IPS-18c (cell line): ENCODE results near the gene MAK.
"Not testable (repeated sequence)": the region's sequence is repeated elsewhere in the genome, so short reads cannot be mapped to it uniquely, and the experiment has no call there.

Experiments
- H3K4me3 ChIP-seq: 2 replicates; pipeline ENCODE4 v1.7.0; 2013; ENCODE audit warnings: low read depth, mild to moderate bottlenecking, low read length, moderate library complexity; ENCODE audit not compliant: insufficient read depth
- H3K9me3 ChIP-seq: one replicate; pipeline ENCODE4 v1.6.1; 2013; ENCODE audit warnings: mild to moderate bottlenecking, low read length, moderate library complexity; ENCODE audit not compliant: control insufficient read depth, insufficient read depth

The MAK gene, protein sequence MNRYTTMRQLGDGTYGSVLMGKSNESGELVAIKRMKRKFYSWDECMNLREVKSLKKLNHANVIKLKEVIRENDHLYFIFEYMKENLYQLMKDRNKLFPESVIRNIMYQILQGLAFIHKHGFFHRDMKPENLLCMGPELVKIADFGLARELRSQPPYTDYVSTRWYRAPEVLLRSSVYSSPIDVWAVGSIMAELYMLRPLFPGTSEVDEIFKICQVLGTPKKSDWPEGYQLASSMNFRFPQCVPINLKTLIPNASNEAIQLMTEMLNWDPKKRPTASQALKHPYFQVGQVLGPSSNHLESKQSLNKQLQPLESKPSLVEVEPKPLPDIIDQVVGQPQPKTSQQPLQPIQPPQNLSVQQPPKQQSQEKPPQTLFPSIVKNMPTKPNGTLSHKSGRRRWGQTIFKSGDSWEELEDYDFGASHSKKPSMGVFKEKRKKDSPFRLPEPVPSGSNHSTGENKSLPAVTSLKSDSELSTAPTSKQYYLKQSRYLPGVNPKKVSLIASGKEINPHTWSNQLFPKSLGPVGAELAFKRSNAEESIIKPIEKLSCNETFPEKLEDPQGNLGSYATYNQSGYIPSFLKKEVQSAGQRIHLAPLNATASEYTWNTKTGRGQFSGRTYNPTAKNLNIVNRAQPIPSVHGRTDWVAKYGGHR

DNA sequence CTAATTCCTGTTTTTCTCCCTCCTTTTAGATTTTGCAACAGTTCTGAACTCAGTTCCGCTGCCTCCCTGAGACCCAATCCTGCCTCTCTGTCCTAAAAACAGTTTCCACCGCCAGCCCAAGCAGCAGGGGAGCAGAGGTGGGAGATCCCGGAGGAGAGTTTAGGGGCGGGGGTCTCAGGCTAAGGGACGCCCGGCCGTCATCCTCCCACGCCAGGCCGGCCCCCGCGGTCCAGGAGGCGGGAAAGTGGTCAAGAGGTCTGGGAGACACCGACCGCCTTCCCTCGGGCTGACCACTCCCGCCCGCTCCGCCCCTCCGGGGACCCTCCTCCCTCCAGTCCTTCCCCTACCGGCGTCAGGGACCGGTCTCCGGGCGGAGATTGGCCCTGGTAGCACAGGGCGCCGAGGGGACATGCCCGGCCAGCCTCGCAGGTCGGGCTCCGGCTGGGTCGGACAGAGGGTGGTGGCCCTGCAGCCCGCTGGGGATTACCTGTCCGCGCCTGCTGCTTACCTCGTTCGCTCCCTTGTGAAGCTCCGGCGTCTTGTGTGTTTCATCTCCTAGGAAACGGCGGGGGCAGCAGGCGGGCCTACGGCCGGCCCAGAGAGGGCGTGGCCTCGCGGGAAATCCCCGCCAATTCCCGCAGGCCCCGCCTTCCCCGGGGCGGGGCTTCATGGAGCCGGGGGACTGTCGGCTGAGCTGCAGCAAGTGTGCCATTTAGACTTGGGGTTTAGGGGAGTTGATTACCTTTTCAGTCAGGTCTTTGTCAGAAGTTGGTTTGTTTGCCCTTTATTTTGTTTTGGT lies at the start of gene MAK:
Gene MAK, minus strand, starts transcription at position 545 of the 799 bp plus-strand sequence. CDS start 7,891 bp downstream, outside the sequence.
- H3K9me3 ChIP-seq, result no peaks in the 10 kb centered on the region
- peak within 1 kb of the TSS; percentile 74 for H3K4me3 ChIP-seq

DNA sequence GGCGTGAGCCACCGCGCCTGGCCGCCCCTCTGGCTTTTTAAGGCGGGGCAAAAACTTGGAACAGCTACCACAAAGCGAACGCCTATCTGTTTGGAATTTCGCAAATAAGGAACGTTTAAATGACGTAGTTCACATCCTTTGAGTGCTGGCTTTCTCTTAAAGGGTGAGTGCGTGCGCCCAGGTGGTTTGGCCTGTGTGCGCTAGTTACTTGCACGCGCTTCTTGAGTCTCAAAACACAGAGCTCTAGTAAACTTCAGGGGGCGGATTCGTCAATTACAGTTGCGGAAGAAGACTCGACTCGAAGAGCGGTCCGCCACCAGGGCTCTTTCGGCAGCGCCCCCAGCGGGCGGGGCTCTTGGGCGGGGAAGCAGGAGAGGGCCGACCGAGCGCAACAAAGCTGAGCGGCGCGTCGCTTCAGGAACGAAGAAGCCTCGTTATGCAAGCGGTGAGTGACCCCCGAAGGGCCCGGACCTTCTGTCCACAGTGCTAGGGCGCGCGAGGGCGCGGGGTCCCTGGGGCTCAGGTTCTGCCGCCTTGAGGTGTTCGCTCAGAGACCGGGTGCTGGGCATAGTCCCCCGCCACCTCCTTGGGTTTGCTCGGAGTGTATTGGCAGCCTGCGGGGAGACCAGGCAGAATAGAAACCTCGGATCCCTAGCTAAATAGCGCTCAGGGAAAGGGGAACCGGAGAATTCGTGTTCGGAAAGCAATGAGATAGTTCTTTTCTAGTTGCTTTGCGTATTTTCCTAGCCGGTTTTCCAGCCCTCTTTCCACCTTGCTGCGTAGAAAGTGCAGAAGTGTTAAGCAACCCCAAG lies 48.6 kb upstream of the MAK start, which contains the start of gene SYCP2L:
Gene SYCP2L, plus strand, starts transcription at position 362 of the 812 bp plus-strand sequence. Its CDS starts 75 bp downstream, at position 437.
- Histone ChIP-seq H3K4me3 (peak within 1 kb of the TSS; percentile 60), H3K9me3 (peaks cover 2% of the 10 kb centered on the region)

DNA sequence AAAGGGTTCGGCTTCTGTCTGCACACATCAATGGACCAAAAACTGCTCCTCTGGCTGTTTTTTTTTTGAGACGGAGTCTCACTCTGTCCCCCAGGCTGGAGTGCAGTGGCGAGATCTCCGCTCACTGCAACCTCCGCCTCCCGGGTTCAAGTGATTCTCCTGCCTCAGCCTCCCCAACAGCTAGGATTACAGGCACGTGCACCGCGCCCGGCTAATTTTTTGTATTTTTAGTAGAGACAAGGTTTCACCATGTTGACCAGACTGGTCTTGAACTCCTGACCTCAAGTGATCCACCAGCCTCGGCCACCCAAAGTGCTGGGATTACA lies 48.0 kb upstream of the MAK start:
- peak overlapping the region; percentile 60 for H3K4me3 ChIP-seq
- not testable (repeated sequence) for H3K9me3 ChIP-seq

DNA sequence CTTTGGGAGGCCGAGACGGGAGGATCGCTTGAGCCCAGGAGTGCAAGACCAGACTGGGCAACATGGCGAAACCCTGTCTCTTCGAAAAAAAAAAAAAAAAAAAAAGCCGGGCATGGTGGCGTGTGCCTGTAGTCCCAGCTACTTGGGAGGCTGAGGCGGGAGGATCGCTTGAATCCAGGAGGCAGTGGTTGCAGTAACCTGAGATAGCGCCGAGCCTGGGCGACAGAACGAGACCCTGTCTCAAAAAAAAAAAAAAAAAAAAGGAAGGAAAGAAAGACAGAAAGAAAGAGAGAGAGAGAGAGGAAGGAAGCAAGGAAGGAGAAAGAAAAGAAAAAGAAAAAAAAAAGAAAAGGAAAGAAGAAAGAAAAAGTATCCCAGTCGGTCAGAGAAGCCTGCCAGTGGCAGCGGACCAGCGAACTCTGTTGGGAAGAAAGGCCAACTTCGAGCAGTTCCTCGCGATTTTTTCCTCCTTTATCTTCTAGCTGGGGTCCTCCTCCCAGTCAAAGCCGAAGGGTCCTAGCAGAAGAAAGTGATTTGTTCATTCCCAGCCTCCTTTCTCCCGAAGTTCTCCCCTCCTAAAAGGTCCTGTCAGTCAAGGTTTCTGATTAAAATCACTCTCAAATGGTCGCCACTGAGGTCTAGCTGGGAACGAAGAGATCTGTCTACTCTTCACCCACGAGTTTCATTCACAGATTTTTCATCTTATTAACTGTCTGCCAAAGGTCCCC lies 46.1 kb upstream of the MAK start:
- Histone ChIP-seq H3K4me3 (peak overlapping the region; percentile 58), H3K9me3 (peaks cover 2% of the 10 kb centered on the region)

DNA sequence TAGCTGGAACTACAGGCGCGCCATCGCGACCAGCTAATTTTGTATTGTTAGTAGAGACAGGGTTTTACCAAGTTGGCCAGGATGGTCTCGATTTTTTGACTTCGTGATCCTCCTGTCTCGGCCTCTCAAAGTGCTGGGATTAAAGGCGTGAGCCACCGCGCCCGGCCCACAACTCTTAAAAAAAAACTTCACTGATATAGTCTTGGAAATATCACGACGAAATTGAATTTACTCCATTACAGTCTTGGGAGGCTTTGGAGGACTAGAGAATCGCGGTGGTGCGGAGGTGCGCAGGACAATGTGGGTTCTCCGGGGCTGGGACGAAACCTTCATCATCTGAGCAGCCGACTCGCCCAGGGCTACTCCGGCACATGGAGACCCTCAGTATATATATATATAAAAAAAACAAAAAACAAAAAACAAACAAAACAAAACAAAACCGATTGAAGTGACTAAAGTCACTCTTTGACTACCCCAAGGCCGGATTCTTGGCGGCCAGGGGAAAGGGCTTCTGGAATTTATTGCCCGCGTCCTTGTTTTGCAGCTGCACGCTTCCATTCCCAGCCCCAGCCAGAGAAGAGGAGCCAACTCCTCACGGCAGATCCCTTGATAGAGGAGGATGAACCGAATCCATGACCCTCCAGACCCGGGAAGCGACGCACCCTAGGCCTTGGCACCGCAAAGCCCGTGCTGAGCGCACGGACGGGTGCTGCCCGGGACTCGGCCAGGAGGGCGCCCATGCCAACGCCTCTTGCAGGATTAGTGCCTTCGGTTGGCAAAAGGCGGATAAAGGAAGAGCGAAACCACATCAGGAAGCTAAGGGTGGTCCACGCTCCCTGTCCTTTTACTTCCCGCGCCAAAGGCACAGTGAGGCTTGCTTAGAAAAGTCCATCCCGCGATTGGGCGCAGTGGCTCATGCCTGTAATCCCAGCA lies 45.2 kb upstream of the MAK start:
- peaks cover 2% of the 10 kb centered on the region for H3K9me3 ChIP-seq
- peak overlapping the region; percentile 58 for H3K4me3 ChIP-seq

DNA sequence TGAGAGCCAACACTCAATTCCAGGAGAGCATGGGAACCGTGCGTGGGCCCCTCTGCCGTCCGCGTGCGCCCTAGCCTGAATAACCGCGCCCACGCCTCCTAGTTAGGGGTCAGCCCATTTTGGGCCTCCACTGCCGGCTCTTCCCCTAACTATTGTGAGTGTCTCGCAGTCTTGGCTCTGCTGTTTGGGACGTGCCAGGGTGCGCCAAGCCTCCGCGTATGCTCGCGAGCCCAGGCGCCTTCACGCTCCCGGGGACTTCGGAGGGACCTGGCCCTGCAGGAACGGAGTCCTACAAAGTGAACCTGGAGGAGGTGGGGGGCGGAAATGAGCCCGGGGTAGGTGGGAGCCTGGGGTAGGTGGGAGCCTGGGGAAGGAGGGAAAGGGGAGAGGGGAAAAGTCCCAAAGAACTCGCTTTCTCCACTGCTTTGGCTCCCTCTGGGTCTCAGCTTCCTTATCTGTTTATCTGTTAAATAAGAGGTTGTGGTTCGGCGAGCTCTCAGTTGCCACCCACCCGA lies 44.4 kb upstream of the MAK start:
- Histone ChIP-seq H3K9me3 (peaks cover 2% of the 10 kb centered on the region), H3K4me3 (peak overlapping the region; percentile 58)

DNA sequence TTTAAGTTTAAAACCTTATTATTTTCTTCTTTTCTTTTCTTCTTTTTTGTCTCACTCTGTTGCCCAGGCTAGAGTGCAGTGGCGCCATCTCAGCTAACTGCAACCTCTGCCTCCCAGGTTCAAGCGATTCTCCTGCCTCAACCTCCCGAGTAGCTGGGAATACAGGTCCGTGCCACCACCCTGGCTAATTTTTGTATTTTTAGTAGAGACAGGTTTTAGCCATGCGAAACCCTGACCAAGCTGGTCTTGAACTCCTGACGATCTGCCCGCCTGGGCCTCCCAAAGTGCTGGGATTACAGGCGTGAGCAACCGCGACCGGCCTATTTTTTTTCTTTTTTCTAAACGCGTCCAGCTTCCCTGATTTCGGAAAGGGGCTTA lies 43.9 kb upstream of the MAK start:
- not testable (repeated sequence) for H3K9me3 ChIP-seq
- H3K4me3 ChIP-seq, result peak overlapping the region; percentile 58

DNA sequence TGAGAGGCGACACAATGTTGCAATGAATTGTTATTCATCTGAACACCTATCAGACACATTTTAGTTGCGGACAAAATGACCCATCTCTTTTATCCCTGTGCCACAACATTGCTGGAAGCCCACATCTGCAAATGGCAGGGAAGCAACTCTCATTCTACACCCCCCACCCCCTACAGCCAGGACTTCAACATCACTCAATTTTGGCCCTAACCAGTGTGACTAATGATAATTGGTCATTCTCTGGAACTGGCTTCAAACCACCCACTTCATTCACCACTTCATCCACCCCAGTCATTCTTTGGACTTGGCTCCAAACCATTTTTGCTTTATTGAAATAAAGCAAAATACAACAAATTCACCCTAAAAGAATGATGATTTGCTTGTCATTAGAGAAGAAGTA lies 42.0 kb upstream of the MAK start:
- peaks cover 2% of the 10 kb centered on the region for H3K9me3 ChIP-seq
- H3K4me3 ChIP-seq, result no peak overlapping the region

DNA sequence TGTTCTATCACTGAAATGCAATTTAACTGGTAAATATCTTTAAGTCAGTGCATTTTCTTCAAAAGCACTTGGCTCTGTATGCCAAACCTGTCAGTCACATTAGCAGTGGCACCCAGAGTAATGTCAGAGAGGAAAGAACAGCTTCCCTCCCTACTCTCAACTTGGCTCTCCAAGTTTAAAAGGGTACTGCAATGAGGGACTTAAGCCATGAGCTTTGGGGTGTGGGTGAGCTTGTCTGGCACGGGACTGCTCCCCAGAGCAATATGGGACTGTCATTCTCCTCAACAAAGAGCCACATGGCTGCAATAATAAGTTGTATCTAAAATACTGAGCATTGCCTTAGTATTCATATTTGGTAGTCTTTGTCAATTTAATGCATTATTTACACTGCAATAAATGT lies 39.5 kb upstream of the MAK start:
- H3K4me3 ChIP-seq, result no peak overlapping the region
- H3K9me3 ChIP-seq, result peaks cover 2% of the 10 kb centered on the region

DNA sequence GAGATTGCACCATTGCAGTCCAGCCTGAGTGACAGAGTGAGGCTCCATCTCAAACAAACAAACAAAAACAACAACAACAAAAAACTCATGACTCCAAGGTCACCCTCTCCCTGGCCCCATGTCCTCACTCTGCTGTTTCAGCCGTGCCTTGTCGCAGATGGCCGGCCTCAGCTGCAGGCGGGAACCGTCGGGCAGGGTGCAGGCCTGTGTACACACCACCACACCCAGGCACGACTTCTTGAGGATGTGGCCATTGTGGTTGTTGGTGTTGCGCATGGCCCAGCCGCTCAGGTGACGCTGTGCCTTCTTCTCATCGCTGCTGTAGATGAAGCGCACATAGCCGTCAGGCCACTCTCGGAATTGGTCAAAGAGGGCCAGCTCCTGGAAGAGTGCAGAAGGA lies 38.7 kb upstream of the MAK start:
- Histone ChIP-seq H3K9me3 (no peaks in the 10 kb centered on the region), H3K4me3 (no peak overlapping the region)

DNA sequence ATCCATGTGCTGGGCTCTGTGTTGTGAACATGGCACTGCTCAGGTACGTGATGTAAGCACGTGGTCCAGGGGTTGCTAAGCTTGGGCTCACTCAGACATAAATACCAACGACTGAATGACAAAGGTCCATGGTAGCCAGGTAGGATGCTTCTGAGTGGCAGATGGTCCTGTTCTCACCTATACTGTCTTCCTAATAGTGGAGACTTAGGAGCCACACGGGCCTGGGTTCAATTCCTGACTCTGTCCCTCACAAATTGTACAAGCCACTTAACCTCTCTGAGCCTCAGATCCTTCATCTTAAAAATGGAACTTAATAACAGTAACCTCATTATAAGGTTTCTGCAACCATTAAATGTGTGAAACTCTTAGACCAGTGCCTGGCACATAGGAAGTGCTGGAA lies 36.7 kb upstream of the MAK start:
- Histone ChIP-seq H3K9me3 (no peaks in the 10 kb centered on the region), H3K4me3 (no peak overlapping the region)

DNA sequence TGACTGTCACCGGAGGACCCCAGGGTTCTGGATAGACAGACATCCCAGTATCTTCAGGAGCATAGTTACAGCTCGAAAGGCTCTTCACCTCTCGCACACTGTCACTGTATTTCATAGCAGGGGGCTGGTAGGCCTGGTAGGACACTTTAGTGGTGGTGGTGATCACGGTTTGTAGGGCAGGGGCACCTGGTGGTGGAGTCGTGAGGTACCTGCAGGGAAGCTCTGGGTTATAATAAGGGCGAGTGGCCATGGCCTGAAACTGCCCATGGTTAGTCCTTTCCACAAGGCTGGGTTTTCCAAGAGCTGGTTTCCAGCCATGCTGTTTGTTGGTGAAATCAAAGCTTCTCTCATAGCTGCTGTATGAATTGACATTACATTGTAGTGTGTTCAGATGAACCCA lies 35.9 kb upstream of the MAK start:
- Histone ChIP-seq H3K9me3 (no peaks in the 10 kb centered on the region), H3K4me3 (no peak overlapping the region)

DNA sequence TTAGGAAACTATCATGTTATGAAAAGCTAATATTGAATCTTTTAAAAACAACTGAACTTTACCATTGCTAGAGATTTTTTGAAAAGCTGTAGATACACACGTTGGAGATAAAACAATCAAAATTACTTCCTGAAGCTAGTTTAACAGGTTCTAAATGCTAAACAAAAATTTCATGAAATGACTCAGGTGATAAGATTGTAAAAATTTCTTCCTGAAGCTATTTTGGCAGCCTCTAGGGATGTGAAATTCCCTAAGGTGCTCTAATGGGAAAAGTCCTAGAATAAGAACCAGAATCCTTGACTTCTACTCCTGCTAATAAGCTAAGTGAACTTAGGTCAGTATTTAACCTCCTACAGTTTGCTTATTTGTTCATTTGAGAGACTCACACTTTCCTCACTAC lies 35.0 kb upstream of the MAK start:
- Histone ChIP-seq H3K9me3 (no peaks in the 10 kb centered on the region), H3K4me3 (no peak overlapping the region)

DNA sequence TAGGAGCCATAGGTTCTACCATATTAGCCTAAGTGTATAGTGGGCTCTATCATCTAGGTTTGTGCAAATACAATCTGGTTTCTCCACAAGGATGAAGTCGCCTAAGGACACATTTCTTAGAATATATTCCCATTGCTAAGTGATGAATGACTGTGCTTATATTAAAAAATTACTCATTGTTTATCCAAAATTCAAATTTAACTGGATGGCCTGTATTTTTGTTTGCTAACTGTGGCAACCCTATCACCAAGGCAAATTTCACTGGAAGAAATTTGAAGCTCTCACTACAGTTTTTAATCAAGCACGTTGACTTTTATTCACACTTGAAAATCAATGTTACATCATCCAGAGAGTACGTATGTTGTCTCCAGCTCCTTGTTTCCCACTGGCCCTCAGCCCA lies 29.6 kb upstream of the MAK start:
- H3K4me3 ChIP-seq, result no peak overlapping the region
- no peaks in the 10 kb centered on the region for H3K9me3 ChIP-seq

DNA sequence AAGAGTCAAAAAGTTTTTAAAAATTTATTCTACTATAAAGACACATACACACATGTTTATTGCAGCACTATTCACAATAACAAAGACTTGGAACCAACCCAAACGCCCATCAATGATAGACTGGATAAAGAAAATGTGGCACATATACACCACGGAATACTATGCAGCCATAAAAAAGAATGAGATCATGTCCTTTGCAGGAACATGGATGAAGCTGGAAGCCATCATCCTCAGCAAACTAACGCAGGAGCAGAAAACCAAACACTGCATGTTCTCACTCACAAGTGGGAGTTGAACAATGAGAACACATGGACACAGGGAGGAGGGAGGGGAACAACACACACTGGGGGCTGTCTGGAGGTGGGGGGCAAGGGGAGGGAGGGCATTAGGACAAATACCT lies 28.4 kb upstream of the MAK start:
- H3K4me3 ChIP-seq, result not testable (repeated sequence)

DNA sequence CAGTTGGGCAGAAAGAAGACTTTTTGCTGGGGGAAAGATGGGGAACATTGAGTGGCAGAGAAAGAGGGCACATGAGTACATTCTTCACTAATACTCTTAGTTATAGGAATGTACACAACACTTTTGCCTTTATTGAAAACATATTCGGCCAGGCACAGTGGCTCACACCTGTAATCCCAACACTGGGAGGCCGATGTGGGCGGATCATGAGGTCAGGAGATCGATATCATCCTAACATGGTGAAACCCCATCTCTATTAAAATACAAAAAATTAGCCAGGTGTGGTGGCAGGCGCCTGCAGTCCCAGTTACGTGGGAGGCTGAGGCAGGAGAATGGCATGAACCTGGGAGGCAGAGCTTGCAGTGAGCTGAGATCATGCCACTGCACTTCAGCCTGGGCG lies 24.7 kb upstream of the MAK start:
- H3K4me3 ChIP-seq, H3K9me3 ChIP-seq: not testable (repeated sequence)

More for the DNA sequence above, 28.4 kb upstream of the MAK start:
- not testable (repeated sequence) for H3K9me3 ChIP-seq
